ENCODE results near the gene FAM9B.

- TF ChIP-seq, protein P1, sequence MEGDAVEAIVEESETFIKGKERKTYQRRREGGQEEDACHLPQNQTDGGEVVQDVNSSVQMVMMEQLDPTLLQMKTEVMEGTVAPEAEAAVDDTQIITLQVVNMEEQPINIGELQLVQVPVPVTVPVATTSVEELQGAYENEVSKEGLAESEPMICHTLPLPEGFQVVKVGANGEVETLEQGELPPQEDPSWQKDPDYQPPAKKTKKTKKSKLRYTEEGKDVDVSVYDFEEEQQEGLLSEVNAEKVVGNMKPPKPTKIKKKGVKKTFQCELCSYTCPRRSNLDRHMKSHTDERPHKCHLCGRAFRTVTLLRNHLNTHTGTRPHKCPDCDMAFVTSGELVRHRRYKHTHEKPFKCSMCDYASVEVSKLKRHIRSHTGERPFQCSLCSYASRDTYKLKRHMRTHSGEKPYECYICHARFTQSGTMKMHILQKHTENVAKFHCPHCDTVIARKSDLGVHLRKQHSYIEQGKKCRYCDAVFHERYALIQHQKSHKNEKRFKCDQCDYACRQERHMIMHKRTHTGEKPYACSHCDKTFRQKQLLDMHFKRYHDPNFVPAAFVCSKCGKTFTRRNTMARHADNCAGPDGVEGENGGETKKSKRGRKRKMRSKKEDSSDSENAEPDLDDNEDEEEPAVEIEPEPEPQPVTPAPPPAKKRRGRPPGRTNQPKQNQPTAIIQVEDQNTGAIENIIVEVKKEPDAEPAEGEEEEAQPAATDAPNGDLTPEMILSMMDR (IDR thresholded peaks at IDR 0.05; ENCODE audit: low read depth, low read length), result no peak
- TF ChIP-seq EZH2phosphoT487 (IDR thresholded peaks at IDR 0.05; ENCODE audit: low read depth), result no peak
These were observed 14.9 kb upstream of the FAM9B start for GRCh38 chrX:9048801-9049200.
